HCEC 1CT (cell line): ENCODE data around the gene ITPKB.
"Not testable (repeated sequence)": the region's sequence is repeated elsewhere in the genome, so short reads cannot be mapped to it uniquely, and the experiment has no call there.

Experiments
- DNase-seq: peaks from one replicate; pipeline ENCODE4 v3.0.0-alpha.2; 2017

ITPKB gene

DNA sequence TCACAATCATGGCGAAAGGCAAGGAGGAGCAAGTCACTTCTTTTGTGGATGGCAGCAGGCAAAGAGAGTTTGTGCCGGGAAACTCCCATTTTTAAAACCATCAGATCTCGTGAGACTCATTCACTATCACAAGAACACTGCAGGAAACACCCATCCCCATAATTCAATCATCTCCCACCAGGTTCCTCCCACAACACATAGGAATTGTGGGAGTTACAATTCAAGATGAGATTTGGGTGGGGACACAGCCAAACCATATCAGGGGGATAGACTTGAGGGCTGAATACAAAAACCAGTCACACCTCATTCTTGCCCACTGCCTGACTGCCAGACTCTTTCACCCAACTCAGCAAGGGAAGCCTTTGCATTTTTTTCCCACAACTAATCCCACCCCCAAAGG lies 140.1 kb downstream of the ITPKB start:
- DNase-seq, result not testable (repeated sequence)

DNA sequence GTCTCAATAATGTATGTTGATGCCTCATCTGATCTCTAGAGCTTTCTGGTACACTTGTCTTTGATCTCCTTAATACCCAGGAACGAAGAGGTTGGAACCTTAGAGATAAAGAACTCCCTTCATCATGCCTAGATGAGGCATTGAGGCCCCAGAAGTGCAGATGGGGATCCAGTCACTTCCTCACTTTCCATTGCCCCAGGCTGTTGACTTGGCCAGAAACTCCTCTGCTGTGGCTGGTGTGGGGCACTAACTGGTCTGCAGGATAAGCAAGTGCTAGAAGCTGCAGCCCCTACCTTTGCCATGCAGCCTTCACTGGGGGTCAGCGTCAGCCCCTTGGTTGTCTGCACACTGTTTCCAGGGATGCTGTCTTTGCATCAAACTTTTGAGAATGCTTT lies 140.6 kb downstream of the ITPKB start:
- no peak for DNase-seq

DNA sequence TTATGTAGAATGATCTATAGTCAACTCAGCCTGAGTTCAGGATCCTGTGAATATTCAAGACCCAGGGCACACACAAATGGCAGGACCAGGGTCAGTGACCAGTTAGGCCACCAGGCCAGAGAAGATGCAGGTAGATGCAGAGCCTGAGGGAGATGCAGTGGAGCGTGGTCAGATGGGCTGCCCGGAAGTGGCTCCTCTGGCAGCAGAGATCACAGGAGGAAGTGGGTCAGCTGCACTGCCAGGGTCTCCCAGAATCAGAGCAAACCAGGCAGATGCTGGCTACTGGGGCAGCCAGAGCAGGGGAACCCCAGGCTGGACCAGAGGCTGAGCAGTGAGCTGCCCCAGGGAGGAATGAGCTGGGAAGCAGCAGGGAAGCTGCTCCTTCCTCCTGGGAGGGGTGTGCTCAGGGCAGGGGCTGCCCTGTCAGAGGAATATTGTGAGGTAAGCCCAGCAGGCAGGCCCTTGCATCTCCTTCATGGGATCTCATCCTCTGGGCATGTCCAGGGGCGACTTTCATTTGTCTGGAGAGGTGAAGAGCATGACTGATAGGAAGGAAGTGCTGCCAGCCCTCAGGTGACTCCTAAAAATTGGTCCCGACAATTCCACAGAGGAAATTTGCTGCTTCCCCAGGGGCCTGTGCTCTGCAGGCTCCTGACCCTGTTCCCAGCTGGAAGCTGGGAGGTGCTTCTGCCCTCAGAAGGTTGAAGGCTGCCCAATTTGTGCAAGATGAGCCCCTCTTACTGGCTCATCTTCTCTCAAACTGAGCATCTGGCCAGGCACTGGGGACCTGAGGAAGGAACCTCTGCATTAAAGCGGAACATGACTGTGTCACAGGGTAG lies 141.2 kb downstream of the ITPKB start:
- DNase-seq, result no peak

DNA sequence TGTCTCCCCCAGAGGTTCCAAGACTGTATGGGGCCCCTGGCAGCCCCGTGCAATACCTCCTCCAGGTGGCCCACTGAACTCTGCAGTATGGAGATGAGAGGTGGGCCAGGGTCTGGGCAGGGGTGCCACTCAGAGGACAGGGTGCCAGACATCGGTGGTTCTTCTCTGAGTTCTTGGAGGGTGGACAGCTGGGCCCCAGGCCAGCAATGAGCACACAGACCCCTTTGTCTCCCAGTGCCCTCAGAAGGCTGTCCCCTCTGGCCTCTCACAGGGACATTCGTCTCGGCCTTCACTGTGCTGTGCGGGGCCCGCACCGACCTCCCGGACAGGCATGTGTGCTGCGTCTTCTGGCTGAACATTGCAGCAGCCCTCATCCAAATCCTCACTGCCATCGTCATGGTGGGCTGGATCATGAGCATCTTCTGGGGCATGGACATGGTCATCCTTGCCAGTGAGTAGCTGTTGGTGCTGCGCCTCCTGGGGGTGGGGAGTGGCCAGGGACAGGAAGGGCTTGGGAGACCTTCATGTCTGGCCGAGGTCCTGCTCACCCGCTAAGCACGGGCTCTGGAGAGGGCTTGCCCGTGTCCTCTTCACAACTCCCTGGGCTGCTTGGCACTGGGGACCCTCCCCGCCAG lies 142.4 kb downstream of the ITPKB start:
- DNase-seq, result no peak

DNA sequence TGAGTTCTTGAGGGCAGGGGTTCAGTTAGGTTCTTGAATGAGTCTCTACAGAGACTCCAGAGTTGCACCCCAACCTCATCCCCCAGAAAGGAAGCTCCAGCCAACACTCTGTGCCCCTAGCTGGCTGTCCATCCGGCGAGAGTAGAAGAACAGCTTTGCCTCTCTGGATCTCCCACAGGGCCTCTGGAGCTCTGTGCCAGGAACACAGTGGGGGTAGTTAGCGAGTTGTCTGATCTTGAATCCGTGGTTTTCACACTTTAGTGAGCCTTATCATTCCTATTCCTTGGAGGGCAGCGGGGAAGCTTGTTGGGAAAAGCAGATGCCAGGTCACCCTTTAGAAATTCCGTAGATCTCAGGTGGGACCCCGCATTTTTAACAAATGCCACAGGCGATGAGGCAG lies 145.5 kb downstream of the ITPKB start:
- DNase-seq, result no peak

DNA sequence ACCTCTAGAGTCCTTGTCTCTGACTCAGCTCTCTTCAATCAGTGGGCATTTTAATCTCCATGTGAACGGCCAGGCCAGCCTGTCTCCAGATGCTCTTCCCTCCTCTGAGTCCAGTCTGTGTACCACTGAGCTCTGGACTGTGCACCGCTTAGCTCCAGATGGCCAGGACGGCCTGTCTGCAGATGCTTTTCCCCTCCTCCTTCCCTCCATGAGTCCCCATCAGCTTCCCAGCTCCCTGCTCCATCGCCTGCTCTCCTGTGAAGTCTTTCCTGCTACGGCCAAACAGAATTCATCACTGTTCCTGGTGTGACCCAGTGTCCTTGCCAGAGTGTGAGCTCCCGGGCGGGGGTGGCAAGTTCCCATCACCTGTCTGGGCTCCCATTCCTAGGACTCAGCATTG lies 148.5 kb downstream of the ITPKB start:
- no peak for DNase-seq

GRCh38 chr1:226589008-226589733 lies 149.9 kb downstream of the ITPKB start:
- DNase-seq, result no peak

DNA sequence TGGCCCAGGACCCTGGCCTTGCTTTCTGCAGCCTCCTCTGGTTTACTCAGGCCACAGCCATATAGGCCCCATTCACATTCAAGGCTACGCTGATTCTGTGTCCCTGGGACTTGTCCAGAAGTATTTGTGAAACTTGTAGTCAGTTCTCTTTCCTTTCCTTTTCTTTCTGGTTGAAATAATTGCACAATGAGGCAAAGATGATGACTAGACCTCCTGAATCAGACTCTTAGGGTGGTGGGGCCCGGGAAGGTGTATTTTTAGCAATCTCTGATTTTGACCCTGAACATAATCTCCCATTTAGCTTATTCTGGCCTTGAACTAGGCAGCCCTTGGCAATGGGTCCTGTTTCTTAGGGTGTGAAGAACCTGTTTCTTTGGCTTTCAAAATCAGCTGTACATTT lies 150.6 kb downstream of the ITPKB start:
- DNase-seq, result peak; percentile 10

- DNase-seq, result no peak
Observed at GRCh38 chr1:226586650-226587422, 152.2 kb downstream of the ITPKB start.

DNA sequence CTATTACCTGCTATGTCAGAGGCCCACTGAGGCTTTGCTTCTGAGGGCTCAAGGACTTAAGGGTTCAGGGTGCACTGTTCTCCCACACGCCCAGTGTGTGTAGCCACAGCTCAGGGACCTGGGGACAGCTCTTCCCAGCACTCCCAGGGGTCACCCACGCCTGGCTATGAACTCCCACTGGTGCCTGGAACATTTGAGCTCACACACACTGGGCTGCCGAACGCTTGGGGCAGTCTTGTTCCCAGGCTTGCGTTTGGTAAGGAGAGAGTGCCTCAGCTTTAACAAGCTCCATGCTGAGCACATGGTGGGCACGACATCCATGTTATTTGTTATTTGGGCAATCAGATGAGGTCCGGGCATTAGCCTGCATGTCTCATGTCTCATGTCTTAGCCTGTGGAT lies 153.0 kb downstream of the ITPKB start:
- no peak for DNase-seq

- DNase-seq, result no peak
Observed at GRCh38 chr1:226584164-226584563, 154.9 kb downstream of the ITPKB start.

DNA sequence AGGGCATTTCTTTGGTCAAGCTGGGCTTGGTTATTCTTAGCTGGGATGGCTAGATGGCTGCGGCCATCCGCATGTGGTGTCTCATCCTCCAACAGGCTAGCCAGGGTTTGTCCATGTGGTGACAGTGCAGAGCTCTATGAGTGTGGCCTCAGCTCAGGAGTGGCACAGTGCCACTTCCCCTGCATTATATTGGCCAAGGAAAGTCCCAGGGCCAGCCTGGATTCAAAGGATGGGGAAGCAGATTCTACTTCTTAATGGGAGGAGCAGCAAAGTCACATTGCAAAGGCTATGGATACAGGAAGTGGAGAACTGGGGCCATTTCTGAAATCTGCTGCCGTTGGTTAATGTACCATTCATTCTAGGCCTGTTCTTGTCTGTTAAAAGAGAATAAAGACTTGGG lies 156.1 kb downstream of the ITPKB start:
- DNase-seq, result no peak
